Measurements from ENCODE around the gene ENPP7.
A peak's percentile ranks its signal among the peaks of the same experiment; 100 is the strongest.

The ENPP7 gene

GRCh38 chr17:79693419-79693818 is 37.3 kb upstream of the ENPP7 start:
- Histone ChIP-seq H3K9ac (ENCODE audit: low read length) (no peak overlapping the region), H3K36me3 (ENCODE audit: control insufficient read depth, insufficient read depth, low read length, severe bottlenecking) (no peaks in the 10 kb centered on the region), H3K4me1 (ENCODE audit: control insufficient read depth, insufficient read depth, low read length) (peaks cover 19% of the 10 kb centered on the region), H3K27me3 (replicated peaks; ENCODE audit: control insufficient read depth, insufficient read depth, low read length) (peaks cover 80% of the 10 kb centered on the region), H3K4me3 (ENCODE audit: low read length) (no peak overlapping the region), H3K9me3 (ENCODE audit: control insufficient read depth, low read length) (no peaks in the 10 kb centered on the region)
- DNase-seq (ENCODE audit: low read depth), result no peak

GRCh38 chr17:79695293-79695790 is 35.4 kb upstream of the ENPP7 start:
- DNase-seq (ENCODE audit: low read depth), result no peak
- Histone ChIP-seq H3K36me3 (ENCODE audit: control insufficient read depth, insufficient read depth, low read length, severe bottlenecking) (no peaks in the 10 kb centered on the region), H3K4me1 (ENCODE audit: control insufficient read depth, insufficient read depth, low read length) (peaks cover 19% of the 10 kb centered on the region), H3K4me3 (ENCODE audit: low read length) (no peak overlapping the region), H3K9me3 (ENCODE audit: control insufficient read depth, low read length) (no peaks in the 10 kb centered on the region), H3K27me3 (replicated peaks; ENCODE audit: control insufficient read depth, insufficient read depth, low read length) (peaks cover 77% of the 10 kb centered on the region), H3K9ac (ENCODE audit: low read length) (no peak overlapping the region)

GRCh38 chr17:79695797-79696609 is 34.7 kb upstream of the ENPP7 start:
- Histone ChIP-seq H3K4me3 (ENCODE audit: low read length) (no peak overlapping the region), H3K36me3 (ENCODE audit: control insufficient read depth, insufficient read depth, low read length, severe bottlenecking) (no peaks in the 10 kb centered on the region), H3K4me1 (ENCODE audit: control insufficient read depth, insufficient read depth, low read length) (peaks cover 19% of the 10 kb centered on the region), H3K27me3 (replicated peaks; ENCODE audit: control insufficient read depth, insufficient read depth, low read length) (peaks cover 71% of the 10 kb centered on the region), H3K9ac (ENCODE audit: low read length) (no peak overlapping the region), H3K9me3 (ENCODE audit: control insufficient read depth, low read length) (no peaks in the 10 kb centered on the region)
- DNase-seq (ENCODE audit: low read depth), result peak; percentile 40

GRCh38 chr17:79696610-79696982 is 34.1 kb upstream of the ENPP7 start:
- H3K4me3 ChIP-seq (ENCODE audit: low read length), result no peak overlapping the region
- H3K9ac ChIP-seq (ENCODE audit: low read length), result no peak overlapping the region
- peaks cover 65% of the 10 kb centered on the region for H3K27me3 ChIP-seq (replicated peaks; ENCODE audit: control insufficient read depth, insufficient read depth, low read length)
- H3K9me3 ChIP-seq (ENCODE audit: control insufficient read depth, low read length), result no peaks in the 10 kb centered on the region
- DNase-seq (ENCODE audit: low read depth), result no peak
- H3K4me1 ChIP-seq (ENCODE audit: control insufficient read depth, insufficient read depth, low read length), result peaks cover 18% of the 10 kb centered on the region
- H3K36me3 ChIP-seq (ENCODE audit: control insufficient read depth, insufficient read depth, low read length, severe bottlenecking), result no peaks in the 10 kb centered on the region

GRCh38 chr17:79698146-79698846 is 32.4 kb upstream of the ENPP7 start:
- Histone ChIP-seq H3K9me3 (ENCODE audit: control insufficient read depth, low read length) (no peaks in the 10 kb centered on the region), H3K4me3 (ENCODE audit: low read length) (no peak overlapping the region), H3K9ac (ENCODE audit: low read length) (no peak overlapping the region), H3K27me3 (replicated peaks; ENCODE audit: control insufficient read depth, insufficient read depth, low read length) (peaks cover 59% of the 10 kb centered on the region), H3K36me3 (ENCODE audit: control insufficient read depth, insufficient read depth, low read length, severe bottlenecking) (no peaks in the 10 kb centered on the region), H3K4me1 (ENCODE audit: control insufficient read depth, insufficient read depth, low read length) (peaks cover 10% of the 10 kb centered on the region)
- DNase-seq (ENCODE audit: low read depth), result no peak

GRCh38 chr17:79699386-79700036 is 31.2 kb upstream of the ENPP7 start:
- H3K9ac ChIP-seq (ENCODE audit: low read length), result no peak overlapping the region
- peaks cover 10% of the 10 kb centered on the region for H3K4me1 ChIP-seq (ENCODE audit: control insufficient read depth, insufficient read depth, low read length)
- DNase-seq (ENCODE audit: low read depth), result no peak
- no peaks in the 10 kb centered on the region for H3K9me3 ChIP-seq (ENCODE audit: control insufficient read depth, low read length)
- no peaks in the 10 kb centered on the region for H3K36me3 ChIP-seq (ENCODE audit: control insufficient read depth, insufficient read depth, low read length, severe bottlenecking)
- H3K4me3 ChIP-seq (ENCODE audit: low read length), result no peak overlapping the region
- peaks cover 58% of the 10 kb centered on the region for H3K27me3 ChIP-seq (replicated peaks; ENCODE audit: control insufficient read depth, insufficient read depth, low read length)

- Histone ChIP-seq H3K9ac (ENCODE audit: low read length) (no peak overlapping the region), H3K36me3 (ENCODE audit: control insufficient read depth, insufficient read depth, low read length, severe bottlenecking) (no peaks in the 10 kb centered on the region), H3K4me3 (ENCODE audit: low read length) (no peak overlapping the region), H3K4me1 (ENCODE audit: control insufficient read depth, insufficient read depth, low read length) (peaks cover 7% of the 10 kb centered on the region), H3K27me3 (replicated peaks; ENCODE audit: control insufficient read depth, insufficient read depth, low read length) (peaks cover 48% of the 10 kb centered on the region), H3K9me3 (ENCODE audit: control insufficient read depth, low read length) (no peaks in the 10 kb centered on the region)
- DNase-seq (ENCODE audit: low read depth), result no peak
Measured at GRCh38 chr17:79700592-79700991, 30.2 kb upstream of the ENPP7 start.

GRCh38 chr17:79702034-79702433 is 28.7 kb upstream of the ENPP7 start:
- DNase-seq (ENCODE audit: low read depth), result no peak

GRCh38 chr17:79702550-79703236 is 28.1 kb upstream of the ENPP7 start:
- Histone ChIP-seq H3K9ac (ENCODE audit: low read length) (no peak overlapping the region), H3K4me1 (ENCODE audit: control insufficient read depth, insufficient read depth, low read length) (no peaks in the 10 kb centered on the region), H3K9me3 (ENCODE audit: control insufficient read depth, low read length) (no peaks in the 10 kb centered on the region), H3K36me3 (ENCODE audit: control insufficient read depth, insufficient read depth, low read length, severe bottlenecking) (no peaks in the 10 kb centered on the region), H3K4me3 (ENCODE audit: low read length) (no peak overlapping the region), H3K27me3 (replicated peaks; ENCODE audit: control insufficient read depth, insufficient read depth, low read length) (peaks cover 33% of the 10 kb centered on the region)
- DNase-seq (ENCODE audit: low read depth), result no peak

More at GRCh38 chr17:79702034-79702433, 28.7 kb upstream of the ENPP7 start:
- H3K9me3 ChIP-seq (ENCODE audit: control insufficient read depth, low read length), result no peaks in the 10 kb centered on the region
- no peaks in the 10 kb centered on the region for H3K36me3 ChIP-seq (ENCODE audit: control insufficient read depth, insufficient read depth, low read length, severe bottlenecking)
- H3K9ac ChIP-seq (ENCODE audit: low read length), result no peak overlapping the region
- no peak overlapping the region for H3K4me3 ChIP-seq (ENCODE audit: low read length)
- H3K27me3 ChIP-seq (replicated peaks; ENCODE audit: control insufficient read depth, insufficient read depth, low read length), result peaks cover 39% of the 10 kb centered on the region
- no peaks in the 10 kb centered on the region for H3K4me1 ChIP-seq (ENCODE audit: control insufficient read depth, insufficient read depth, low read length)

- Histone ChIP-seq H3K4me3 (ENCODE audit: low read length) (no peak overlapping the region), H3K9me3 (ENCODE audit: control insufficient read depth, low read length) (no peaks in the 10 kb centered on the region), H3K27me3 (replicated peaks; ENCODE audit: control insufficient read depth, insufficient read depth, low read length) (peaks cover 22% of the 10 kb centered on the region), H3K4me1 (ENCODE audit: control insufficient read depth, insufficient read depth, low read length) (no peaks in the 10 kb centered on the region), H3K36me3 (ENCODE audit: control insufficient read depth, insufficient read depth, low read length, severe bottlenecking) (no peaks in the 10 kb centered on the region), H3K9ac (ENCODE audit: low read length) (no peak overlapping the region)
- no peak for DNase-seq (ENCODE audit: low read depth)
Measured at GRCh38 chr17:79704691-79705090, 26.1 kb upstream of the ENPP7 start.

GRCh38 chr17:79705674-79706073 is 25.1 kb upstream of the ENPP7 start:
- Histone ChIP-seq H3K4me1 (ENCODE audit: control insufficient read depth, insufficient read depth, low read length) (no peaks in the 10 kb centered on the region), H3K4me3 (ENCODE audit: low read length) (no peak overlapping the region), H3K9ac (ENCODE audit: low read length) (no peak overlapping the region), H3K36me3 (ENCODE audit: control insufficient read depth, insufficient read depth, low read length, severe bottlenecking) (no peaks in the 10 kb centered on the region), H3K9me3 (ENCODE audit: control insufficient read depth, low read length) (no peaks in the 10 kb centered on the region), H3K27me3 (replicated peaks; ENCODE audit: control insufficient read depth, insufficient read depth, low read length) (peaks cover 17% of the 10 kb centered on the region)
- DNase-seq (ENCODE audit: low read depth), result no peak
